IMR-90 (cell line): Measurements from ENCODE around the gene UNC79. TPM values are rescaled to one million over a fixed set of nuclear protein-coding genes. Genes with fewer than 3 reads are reported as not detected.

Experiments used
- ATAC-seq: fragments of 200-7000 bp; cut with Tn5 transposase; 2 replicates; pipeline ENCODE4 v1.9.1; 2020; ENCODE audit warnings: low read depth, mild to moderate bottlenecking, moderate library complexity
- BruUV-seq: library from RNA; stranded (reverse); fragments of 400-500 nt; replicated peaks from 2 replicates; lab custom pipeline; 2021; lab: Mats Ljungman, UMichigan
- CTCF ChIA-PET: fragments of 300-600 bp; formaldehyde crosslinking; extraction: SDS; loops from one replicate; lab custom pipeline; 2021; ENCODE audit warnings: antibody characterized with exemption; lab: Yijun Ruan, JAX
- POLR2A ChIA-PET: fragments of 300-600 bp; sonication (Branson Sonifier 250); formaldehyde crosslinking; loops from one replicate; lab custom pipeline; 2022; ENCODE audit warnings: antibody characterized with exemption; ENCODE audit not compliant: unreplicated experiment; lab: Charles Lee
- DNase-seq: peaks from one replicate; pipeline ENCODE4 v3.0.0; 2013
- H2AFZ ChIP-seq: replicated peaks from 2 replicates; pipeline ENCODE3; 2013; ENCODE audit warnings: low read length, mild to moderate bottlenecking; ENCODE audit not compliant: poor library complexity
- H2AK5ac ChIP-seq: 2 replicates; pipeline ENCODE4 v1.6.1; 2013; ENCODE audit warnings: low read depth, low read length, inconsistent platforms
- H2AK9ac ChIP-seq: replicated peaks from 2 replicates; pipeline ENCODE3; 2013; ENCODE audit warnings: mild to moderate bottlenecking, low read depth, low read length, moderate library complexity; ENCODE audit not compliant: poor library complexity
- H2BK120ac ChIP-seq: 2 replicates; pipeline ENCODE4 v1.6.1; 2013; ENCODE audit warnings: low read depth, low read length, inconsistent platforms
- H2BK15ac ChIP-seq: 3 replicates; pipeline ENCODE4 v1.6.1; 2013; ENCODE audit warnings: low read depth, low read length, inconsistent platforms
- H2BK20ac ChIP-seq: 2 replicates; pipeline ENCODE4 v1.6.1; 2013; ENCODE audit warnings: low read depth, mild to moderate bottlenecking, inconsistent platforms, low read length, moderate library complexity
- H2BK5ac ChIP-seq: 2 replicates; pipeline ENCODE4 v1.6.1; 2013; ENCODE audit warnings: mild to moderate bottlenecking, low read depth, low read length, inconsistent platforms; ENCODE audit not compliant: poor library complexity, severe bottlenecking
- H3K14ac ChIP-seq: replicated peaks from 2 replicates; pipeline ENCODE4 v1.6.1; 2013; ENCODE audit warnings: low read depth, low read length, inconsistent platforms
- H3K18ac ChIP-seq: 2 replicates; pipeline ENCODE4 v1.6.1; 2013; ENCODE audit warnings: low read depth, low read length, control low read depth
- H3K23ac ChIP-seq: 2 replicates; pipeline ENCODE4 v1.6.1; 2013; ENCODE audit warnings: low read depth, low read length, inconsistent platforms
- H3K27ac ChIP-seq: 2 replicates; pipeline ENCODE4 v1.5.1; 2013; ENCODE audit warnings: mild to moderate bottlenecking, control low read depth, low read length; ENCODE audit not compliant: insufficient read depth
- H3K27me3 ChIP-seq: 2 replicates; pipeline ENCODE4 v1.6.1; 2013; ENCODE audit warnings: low read length; ENCODE audit not compliant: control insufficient read depth, insufficient read depth
- H3K36me3 ChIP-seq: 2 replicates; pipeline ENCODE4 v1.6.1; 2013; ENCODE audit warnings: low read length, mixed read lengths; ENCODE audit not compliant: control insufficient read depth, insufficient read depth
- H3K4ac ChIP-seq: 2 replicates; pipeline ENCODE4 v1.6.1; 2013; ENCODE audit warnings: low read depth, low read length, inconsistent platforms
- H3K4me1 ChIP-seq: 2 replicates; pipeline ENCODE4 v1.6.1; 2013; ENCODE audit warnings: low read length, mixed read lengths; ENCODE audit not compliant: control insufficient read depth, insufficient read depth
- H3K4me2 ChIP-seq: 2 replicates; pipeline ENCODE4 v1.6.1; 2013; ENCODE audit warnings: low read depth, mild to moderate bottlenecking, control low read depth, low read length, moderate library complexity
- H3K4me3 ChIP-seq: 2 replicates; pipeline ENCODE4 v1.5.1; 2013; ENCODE audit warnings: low read depth, mild to moderate bottlenecking, control low read depth, low read length, moderate library complexity; ENCODE audit not compliant: insufficient read depth
- H3K56ac ChIP-seq: 2 replicates; pipeline ENCODE4 v1.6.1; 2013; ENCODE audit warnings: low read length, inconsistent platforms; ENCODE audit not compliant: insufficient read depth; ENCODE audit errors: extremely low read depth
- H3K79me1 ChIP-seq, 2 experiments: 2 replicates each; pipeline ENCODE4 v1.6.1; 2013; ENCODE audit warnings: low read length in 2 of 2, inconsistent platforms in 1 of 2, low read depth in 1 of 2
- H3K9ac ChIP-seq: 2 replicates; pipeline ENCODE4 v1.6.1; 2013; ENCODE audit warnings: low read depth, low read length, control low read depth
- H3K9me1 ChIP-seq: 2 replicates; pipeline ENCODE4 v1.6.1; 2013; ENCODE audit warnings: low read length, inconsistent platforms; ENCODE audit not compliant: insufficient read depth
- H3K9me3 ChIP-seq: 2 replicates; pipeline ENCODE4 v1.6.1; 2013; ENCODE audit warnings: low read length; ENCODE audit not compliant: control insufficient read depth, insufficient read depth
- H4K20me1 ChIP-seq: 2 replicates; pipeline ENCODE4 v1.6.1; 2013; ENCODE audit warnings: low read length, inconsistent platforms; ENCODE audit not compliant: insufficient read depth
- H4K5ac ChIP-seq: 2 replicates; pipeline ENCODE4 v1.6.1; 2013; ENCODE audit warnings: mild to moderate bottlenecking, low read depth, low read length, control low read depth
- H4K8ac ChIP-seq, 2 experiments: 2 replicates each; pipeline ENCODE4 v1.6.1; 2013; ENCODE audit warnings: low read depth in 2 of 2, low read length in 2 of 2, control low read depth in 1 of 2, inconsistent platforms in 1 of 2
- H4K91ac ChIP-seq: 2 replicates; pipeline ENCODE4 v1.6.1; 2013; ENCODE audit warnings: low read depth, low read length, inconsistent platforms; ENCODE audit not compliant: insufficient read depth
- BHLHE40 ChIP-seq: fragments of 150-350 bp; IDR thresholded peaks from 2 replicates; pipeline ENCODE4 v1.6.1; 2016; ENCODE audit warnings: mild to moderate bottlenecking, low read depth, low read length
- CEBPB ChIP-seq: IDR thresholded peaks from 2 replicates; pipeline ENCODE4 v1.6.1; 2012; ENCODE audit warnings: low read depth, low read length, improper control_type of control experiment
- CHD1 ChIP-seq: IDR thresholded peaks from 2 replicates; pipeline ENCODE4 v1.6.1; 2012; ENCODE audit warnings: low read depth, low read length, improper control_type of control experiment
- ELK1 ChIP-seq: fragments of 150-350 bp; IDR thresholded peaks from 2 replicates; pipeline ENCODE4 v1.6.1; 2016; ENCODE audit warnings: low read depth, mild to moderate bottlenecking, low read length, moderate library complexity, borderline replicate concordance
- FOS ChIP-seq: fragments of 150-350 bp; IDR thresholded peaks from 2 replicates; pipeline ENCODE4 v1.6.1; 2016; ENCODE audit warnings: low read depth, low read length
- MXI1 ChIP-seq: IDR thresholded peaks from 2 replicates; pipeline ENCODE4 v1.6.1; 2012; ENCODE audit warnings: low read depth, mild to moderate bottlenecking, low read length, moderate library complexity, borderline replicate concordance
- NFE2L2 ChIP-seq: fragments of 150-350 bp; IDR thresholded peaks from 2 replicates; pipeline ENCODE4 v1.6.1; 2016; ENCODE audit warnings: low read depth, mild to moderate bottlenecking, low read length
- POLR2A ChIP-seq: IDR thresholded peaks from 2 replicates; pipeline ENCODE4 v1.6.1; 2012; ENCODE audit warnings: mild to moderate bottlenecking, low read depth, low read length
- RAD21 ChIP-seq: IDR thresholded peaks from 2 replicates; pipeline ENCODE4 v1.6.1; 2012; ENCODE audit warnings: low read length, improper control_type of control experiment
- RCOR1 ChIP-seq: IDR thresholded peaks from 2 replicates; pipeline ENCODE4 v1.6.1; 2012; ENCODE audit warnings: mild to moderate bottlenecking, low read length, improper control_type of control experiment; ENCODE audit not compliant: insufficient replicate concordance
- RFX5 ChIP-seq: IDR thresholded peaks from 2 replicates; pipeline ENCODE4 v1.8.0; 2012; ENCODE audit warnings: low read depth, mild to moderate bottlenecking, low read length, moderate library complexity
- SMC3 ChIP-seq: fragments of 150-350 bp; IDR thresholded peaks from 2 replicates; pipeline ENCODE4 v1.6.1; 2016; ENCODE audit warnings: low read depth, mild to moderate bottlenecking, antibody characterized with exemption, low read length, moderate library complexity
- WGBS, 2 experiments: methylation state at CpG; one replicate each; pipeline versions ENCODE4 v1.1.5 to v1.1.7; 2013; ENCODE audit warnings: missing lambda C conversion rate in 2 of 2; ENCODE audit not compliant: insufficient read length in 1 of 2; ENCODE audit errors: extremely low coverage in 2 of 2; 5-methylcytosine and 5-hydroxymethylcytosine counted together
- dilution Hi-C: fragments of 300-500 bp; cut with HindIII; formaldehyde crosslinking; loops from one replicate; pipeline ENCODE4 v1.14.3; 2018; ENCODE audit warnings: low sequenced_read_pairs; ENCODE audit not compliant: unreplicated experiment
- in situ Hi-C: fragments of 300-500 bp; cut with MboI; formaldehyde crosslinking; loops from 3 replicates; pipeline ENCODE4 v1.14.3; 2019; ENCODE audit warnings: low sequenced_read_pairs, inconsistent platforms, mixed read lengths
- intact Hi-C: fragments of 100-400 bp; cut with micrococcal nuclease; formaldehyde crosslinking; loops from 2 replicates; pipeline ENCODE4 v1.10.0; 2022
- polyA plus RNA-seq, 3 experiments: library from polyadenylated mRNA; depleted of rRNA; stranded (reverse); fragments of >200 nt; gene quantifications; 2 replicates each; pipeline ENCODE4 v1.2.3, GENCODE V29; 2012; ENCODE audit warnings: low replicate concordance in 1 of 3
- total RNA-seq: library from RNA; depleted of rRNA; stranded (reverse); fragments of >200 nt; gene quantifications from 2 replicates; pipeline ENCODE4 v1.2.3, GENCODE V29; 2012
- TF ChIP-seq, protein P1 (sequence below): conservative IDR thresholded peaks from 2 replicates; pipeline ENCODE4 v1.5.1; 2012; ENCODE audit warnings: mild to moderate bottlenecking, low read depth, low read length, improper control_type of control experiment
- TF ChIP-seq, protein P2 (sequence below): fragments of 150-350 bp; IDR thresholded peaks from 2 replicates; pipeline ENCODE4 v1.6.1; 2017; ENCODE audit warnings: mild to moderate bottlenecking, antibody characterized with exemption, low read length, low read depth

UNC79 gene
- total and polyA plus RNA-seq, 2 of the 4 experiments (the other 2 are of a cell fraction) = under 0.01 TPM

DNA sequence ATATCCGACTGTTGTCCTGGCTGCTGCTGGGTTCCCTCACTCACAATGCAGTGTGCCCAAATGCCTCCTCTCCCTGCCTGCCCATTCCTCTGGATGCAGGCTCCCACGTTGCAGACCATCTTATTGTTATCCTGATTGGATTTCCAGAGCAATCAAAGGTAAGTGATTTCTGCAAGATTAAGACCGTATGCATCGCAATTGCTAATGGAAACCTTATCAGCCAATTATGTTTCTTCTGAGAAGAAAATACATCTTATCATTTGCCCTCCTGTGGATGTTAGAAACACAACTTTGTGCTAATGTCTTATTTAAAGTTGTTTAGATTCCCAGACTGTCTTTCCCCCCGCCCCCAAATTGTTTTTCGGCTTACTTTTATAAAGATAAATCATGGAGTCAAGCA lies 259.4 kb downstream of the UNC79 start:
- H3K79me1 ChIP-seq = no peaks in the 10 kb centered on the region
- no peak overlapping the region for H2AK9ac ChIP-seq
- H3K14ac ChIP-seq = no peak overlapping the region
- no peak overlapping the region for H3K4me2 ChIP-seq
- no peaks in the 10 kb centered on the region for H3K4me1 ChIP-seq
- no peak overlapping the region for H4K91ac ChIP-seq
- no peak overlapping the region for H3K4ac ChIP-seq
- no peaks in the 10 kb centered on the region for H3K9me3 ChIP-seq
- DNase-seq = no peak
- ChIA-PET POLR2A (no interaction called here), CTCF (no interaction called here)
- no peak for TF ChIP-seq CEBPB
- TF ChIP-seq, protein P1, sequence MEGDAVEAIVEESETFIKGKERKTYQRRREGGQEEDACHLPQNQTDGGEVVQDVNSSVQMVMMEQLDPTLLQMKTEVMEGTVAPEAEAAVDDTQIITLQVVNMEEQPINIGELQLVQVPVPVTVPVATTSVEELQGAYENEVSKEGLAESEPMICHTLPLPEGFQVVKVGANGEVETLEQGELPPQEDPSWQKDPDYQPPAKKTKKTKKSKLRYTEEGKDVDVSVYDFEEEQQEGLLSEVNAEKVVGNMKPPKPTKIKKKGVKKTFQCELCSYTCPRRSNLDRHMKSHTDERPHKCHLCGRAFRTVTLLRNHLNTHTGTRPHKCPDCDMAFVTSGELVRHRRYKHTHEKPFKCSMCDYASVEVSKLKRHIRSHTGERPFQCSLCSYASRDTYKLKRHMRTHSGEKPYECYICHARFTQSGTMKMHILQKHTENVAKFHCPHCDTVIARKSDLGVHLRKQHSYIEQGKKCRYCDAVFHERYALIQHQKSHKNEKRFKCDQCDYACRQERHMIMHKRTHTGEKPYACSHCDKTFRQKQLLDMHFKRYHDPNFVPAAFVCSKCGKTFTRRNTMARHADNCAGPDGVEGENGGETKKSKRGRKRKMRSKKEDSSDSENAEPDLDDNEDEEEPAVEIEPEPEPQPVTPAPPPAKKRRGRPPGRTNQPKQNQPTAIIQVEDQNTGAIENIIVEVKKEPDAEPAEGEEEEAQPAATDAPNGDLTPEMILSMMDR = no peak
- TF ChIP-seq RAD21 = no peak
- TF ChIP-seq ELK1 = no peak
- no peak for TF ChIP-seq NFE2L2
- no peak for TF ChIP-seq BHLHE40
- no peak for TF ChIP-seq RCOR1
- no peak for TF ChIP-seq SMC3
- TF ChIP-seq, protein P2, sequence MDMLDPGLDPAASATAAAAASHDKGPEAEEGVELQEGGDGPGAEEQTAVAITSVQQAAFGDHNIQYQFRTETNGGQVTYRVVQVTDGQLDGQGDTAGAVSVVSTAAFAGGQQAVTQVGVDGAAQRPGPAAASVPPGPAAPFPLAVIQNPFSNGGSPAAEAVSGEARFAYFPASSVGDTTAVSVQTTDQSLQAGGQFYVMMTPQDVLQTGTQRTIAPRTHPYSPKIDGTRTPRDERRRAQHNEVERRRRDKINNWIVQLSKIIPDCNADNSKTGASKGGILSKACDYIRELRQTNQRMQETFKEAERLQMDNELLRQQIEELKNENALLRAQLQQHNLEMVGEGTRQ = no peak
- no peak for TF ChIP-seq POLR2A
- TF ChIP-seq FOS = no peak
- no peak for TF ChIP-seq MXI1
- TF ChIP-seq RFX5 = no peak
- TF ChIP-seq CHD1 = no peak
- H2BK5ac ChIP-seq = no peak overlapping the region
- no peak overlapping the region for H4K5ac ChIP-seq
- ATAC-seq = no peak
- H4K20me1 ChIP-seq = no peaks in the 10 kb centered on the region
- H3K9me1 ChIP-seq = no peaks in the 10 kb centered on the region
- no peak overlapping the region for H3K4me3 ChIP-seq
- H4K8ac ChIP-seq = no peak overlapping the region
- no peak overlapping the region for H2AFZ ChIP-seq
- H2AK5ac ChIP-seq = no peak overlapping the region
- H3K36me3 ChIP-seq = no peaks in the 10 kb centered on the region
- H3K18ac ChIP-seq = no peak overlapping the region
- no peak overlapping the region for H2BK120ac ChIP-seq
- H2BK20ac ChIP-seq = no peak overlapping the region
- no peak overlapping the region for H3K56ac ChIP-seq
- intact Hi-C loops (no loop called here), in situ Hi-C loops (no loop called here), dilution Hi-C loops (no loop called here)
- no peak overlapping the region for H3K27ac ChIP-seq
- WGBS, 2 experiments = 29% methylated on average over 1 of the region's 6 CpGs; no CpG with 5 or more reads in 1 of the 2 experiments
- H3K23ac ChIP-seq = no peak overlapping the region
- no peak overlapping the region for H2BK15ac ChIP-seq
- H3K27me3 ChIP-seq = no peaks in the 10 kb centered on the region
- BruUV-seq = no TSS peak
- no peak overlapping the region for H3K9ac ChIP-seq
